ENCODE measurements around the gene NTM.

Gene NTM

DNA sequence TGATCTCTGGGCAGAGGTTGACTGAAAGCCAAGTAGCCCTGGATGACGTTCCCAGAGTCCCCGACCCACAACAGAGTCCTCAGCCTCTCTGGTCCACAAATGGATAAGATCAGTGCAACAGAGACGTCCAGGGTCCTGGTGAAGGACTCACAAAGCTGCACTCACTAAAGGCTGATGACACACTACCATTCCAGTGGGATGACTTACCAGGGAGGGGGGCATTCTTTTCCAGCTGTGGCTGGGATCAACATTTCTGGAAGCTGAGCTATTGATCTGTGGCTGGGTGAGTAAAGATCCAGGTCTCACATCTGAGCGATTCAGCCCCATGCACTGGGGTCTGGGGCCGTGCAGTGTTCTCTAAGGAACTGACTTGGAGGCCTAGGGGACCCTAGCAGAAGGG is 296.2 kb downstream of the NTM start:
- H3K9me2 ChIP-seq (replicated peaks; ENCODE audit: control insufficient read depth, low read length) = no peaks in the 10 kb centered on the region
- no peak overlapping the region for H3K27ac ChIP-seq (ENCODE audit: low read depth, low read length)

GRCh38 chr11:131667566-131667965 is 297.2 kb downstream of the NTM start:
- Histone ChIP-seq H3K79me2 (ENCODE audit: control insufficient read depth, low read length) (no peaks in the 10 kb centered on the region), H3K27ac (ENCODE audit: low read depth, low read length) (no peak overlapping the region)
- TF ChIP-seq EZH2phosphoT487 (IDR thresholded peaks at IDR 0.05; ENCODE audit: borderline replicate concordance, low read length) = no peak
- TF ChIP-seq, protein P1, sequence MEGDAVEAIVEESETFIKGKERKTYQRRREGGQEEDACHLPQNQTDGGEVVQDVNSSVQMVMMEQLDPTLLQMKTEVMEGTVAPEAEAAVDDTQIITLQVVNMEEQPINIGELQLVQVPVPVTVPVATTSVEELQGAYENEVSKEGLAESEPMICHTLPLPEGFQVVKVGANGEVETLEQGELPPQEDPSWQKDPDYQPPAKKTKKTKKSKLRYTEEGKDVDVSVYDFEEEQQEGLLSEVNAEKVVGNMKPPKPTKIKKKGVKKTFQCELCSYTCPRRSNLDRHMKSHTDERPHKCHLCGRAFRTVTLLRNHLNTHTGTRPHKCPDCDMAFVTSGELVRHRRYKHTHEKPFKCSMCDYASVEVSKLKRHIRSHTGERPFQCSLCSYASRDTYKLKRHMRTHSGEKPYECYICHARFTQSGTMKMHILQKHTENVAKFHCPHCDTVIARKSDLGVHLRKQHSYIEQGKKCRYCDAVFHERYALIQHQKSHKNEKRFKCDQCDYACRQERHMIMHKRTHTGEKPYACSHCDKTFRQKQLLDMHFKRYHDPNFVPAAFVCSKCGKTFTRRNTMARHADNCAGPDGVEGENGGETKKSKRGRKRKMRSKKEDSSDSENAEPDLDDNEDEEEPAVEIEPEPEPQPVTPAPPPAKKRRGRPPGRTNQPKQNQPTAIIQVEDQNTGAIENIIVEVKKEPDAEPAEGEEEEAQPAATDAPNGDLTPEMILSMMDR (IDR thresholded peaks at IDR 0.05; ENCODE audit: low read depth, low read length, poor library complexity, severe bottlenecking) = no peak

More for the DNA sequence above, 296.2 kb downstream of the NTM start:
- Histone ChIP-seq H3K27me3 (ENCODE audit: control insufficient read depth, low read length) (no peaks in the 10 kb centered on the region), H3K4me2 (ENCODE audit: low read length) (no peak overlapping the region), H3K4me3 (ENCODE audit: low read length) (no peak overlapping the region), H3K9me3 (ENCODE audit: control insufficient read depth, insufficient read depth, low read length) (no peaks in the 10 kb centered on the region), H4K20me1 (ENCODE audit: control insufficient read depth, insufficient read depth, low read depth, low read length) (no peaks in the 10 kb centered on the region), H3K4me1 (ENCODE audit: control insufficient read depth, low read length) (0 out of 2 replicates have a peak, but pooled peaks cover 3% of the 10 kb centered on the region), H3F3A (ENCODE audit: control insufficient read depth, insufficient read depth) (no peaks in the 10 kb centered on the region), H3K79me2 (ENCODE audit: control insufficient read depth, low read length) (no peaks in the 10 kb centered on the region), H3K36me3 (ENCODE audit: control insufficient read depth, low read length) (no peaks in the 10 kb centered on the region)
- TF ChIP-seq, protein P1 (IDR thresholded peaks at IDR 0.05; ENCODE audit: low read depth, low read length, poor library complexity, severe bottlenecking) = no peak
- no peak for TF ChIP-seq EZH2phosphoT487 (IDR thresholded peaks at IDR 0.05; ENCODE audit: borderline replicate concordance, low read length)

GRCh38 chr11:131668500-131669400 is 298.3 kb downstream of the NTM start:
- H4K20me1 ChIP-seq (ENCODE audit: control insufficient read depth, insufficient read depth, low read depth, low read length) = no peaks in the 10 kb centered on the region
- TF ChIP-seq, protein P1 (IDR thresholded peaks at IDR 0.05; ENCODE audit: low read depth, low read length, poor library complexity, severe bottlenecking) = peak; percentile 81
- no peak for TF ChIP-seq EZH2phosphoT487 (IDR thresholded peaks at IDR 0.05; ENCODE audit: borderline replicate concordance, low read length)
- H3K36me3 ChIP-seq (ENCODE audit: control insufficient read depth, low read length) = no peaks in the 10 kb centered on the region
- H3K27ac ChIP-seq (ENCODE audit: low read depth, low read length) = no peak overlapping the region
- no peak overlapping the region for H3K4me2 ChIP-seq (ENCODE audit: low read length)
- no peaks in the 10 kb centered on the region for H3K9me3 ChIP-seq (ENCODE audit: control insufficient read depth, insufficient read depth, low read length)
- H3K27me3 ChIP-seq (ENCODE audit: control insufficient read depth, low read length) = no peaks in the 10 kb centered on the region
- no peaks in the 10 kb centered on the region for H3F3A ChIP-seq (ENCODE audit: control insufficient read depth, insufficient read depth)
- H3K9me2 ChIP-seq (replicated peaks; ENCODE audit: control insufficient read depth, low read length) = no peaks in the 10 kb centered on the region
- H3K79me2 ChIP-seq (ENCODE audit: control insufficient read depth, low read length) = no peaks in the 10 kb centered on the region
- H3K4me3 ChIP-seq (ENCODE audit: low read length) = no peak overlapping the region
- 0 out of 2 replicates have a peak, but pooled peaks cover 3% of the 10 kb centered on the region for H3K4me1 ChIP-seq (ENCODE audit: control insufficient read depth, low read length)

More at GRCh38 chr11:131667566-131667965, 297.2 kb downstream of the NTM start:
- no peaks in the 10 kb centered on the region for H4K20me1 ChIP-seq (ENCODE audit: control insufficient read depth, insufficient read depth, low read depth, low read length)
- H3K4me2 ChIP-seq (ENCODE audit: low read length) = no peak overlapping the region
- H3K9me3 ChIP-seq (ENCODE audit: control insufficient read depth, insufficient read depth, low read length) = no peaks in the 10 kb centered on the region
- 0 out of 2 replicates have a peak, but pooled peaks cover 3% of the 10 kb centered on the region for H3K4me1 ChIP-seq (ENCODE audit: control insufficient read depth, low read length)
- H3K27me3 ChIP-seq (ENCODE audit: control insufficient read depth, low read length) = no peaks in the 10 kb centered on the region
- H3K36me3 ChIP-seq (ENCODE audit: control insufficient read depth, low read length) = no peaks in the 10 kb centered on the region
- no peak overlapping the region for H3K4me3 ChIP-seq (ENCODE audit: low read length)
- H3K9me2 ChIP-seq (replicated peaks; ENCODE audit: control insufficient read depth, low read length) = no peaks in the 10 kb centered on the region
- no peaks in the 10 kb centered on the region for H3F3A ChIP-seq (ENCODE audit: control insufficient read depth, insufficient read depth)
